Measurements from ENCODE around the gene C6orf89. TPM values are rescaled to one million over a fixed set of nuclear protein-coding genes. Genes with fewer than 3 reads are reported as not detected.

The C6orf89 gene
- total and polyA plus RNA-seq, 2 donors (not counting 1 experiment from before 2014, with no cell fraction given) = 47.1 to 66.7 TPM

- Histone ChIP-seq H3K4me3 (replicated peaks in 1 of 4; ENCODE audit: control extremely low read depth in 1 of 4, insufficient read depth in 1 of 4, low read depth in 3 of 4, low read length in 4 of 4) (no peak overlapping the region), H3K36me3 (ENCODE audit: control insufficient read depth, insufficient read depth, low read length) (peaks cover 10% of the 10 kb centered on the region), H3K9me3 (ENCODE audit: control insufficient read depth, insufficient read depth, low read depth, low read length) (no peaks in the 10 kb centered on the region), H3K27ac (ENCODE audit: insufficient read depth, low read length) (no peak overlapping the region), H3K79me2 (ENCODE audit: control insufficient read depth, insufficient read depth, low read length) (no peaks in the 10 kb centered on the region), H3K9ac (ENCODE audit: insufficient read depth, low read length) (no peak overlapping the region), H4K20me1 (ENCODE audit: control insufficient read depth, extremely low read depth, insufficient read depth, low read length) (no peaks in the 10 kb centered on the region), H3K4me1 (ENCODE audit: control insufficient read depth, extremely low read depth, insufficient read depth, low read length) (peaks cover 13% of the 10 kb centered on the region), H3K4me2 (ENCODE audit: extremely low read depth, insufficient read depth, low read length) (peak overlapping the region; percentile 30), H2AFZ (ENCODE audit: low read length) (no peak overlapping the region), H3K27me3 (ENCODE audit: control insufficient read depth, insufficient read depth, low read length) (no peaks in the 10 kb centered on the region)
- no peak for DNase-seq (ENCODE audit: low read depth in 2 of 2)
- no peak for TF ChIP-seq CTCF (conservative IDR thresholded peaks at IDR 0.05 in 1 of 2, IDR thresholded peaks at IDR 0.05 in 1 of 2; ENCODE audit: low read depth in 1 of 2, low read length in 2 of 2)
- no peak for TF ChIP-seq EZH2 (IDR thresholded peaks at IDR 0.05; ENCODE audit: low read length, missing control alignments)
These were observed 27.3 kb downstream of the C6orf89 start for GRCh38 chr6:36913082-36913481.

- H3K4me3 ChIP-seq (replicated peaks in 1 of 4; ENCODE audit: control extremely low read depth in 1 of 4, insufficient read depth in 1 of 4, low read depth in 3 of 4, low read length in 4 of 4) = no peak overlapping the region
- H3K36me3 ChIP-seq (ENCODE audit: control insufficient read depth, insufficient read depth, low read length) = peaks cover 10% of the 10 kb centered on the region
- peak; percentile 34 for DNase-seq (ENCODE audit: low read depth in 2 of 2)
- H3K79me2 ChIP-seq (ENCODE audit: control insufficient read depth, insufficient read depth, low read length) = no peaks in the 10 kb centered on the region
- no peaks in the 10 kb centered on the region for H3K9me3 ChIP-seq (ENCODE audit: control insufficient read depth, insufficient read depth, low read depth, low read length)
- no peak for TF ChIP-seq EZH2 (IDR thresholded peaks at IDR 0.05; ENCODE audit: low read length, missing control alignments)
- TF ChIP-seq CTCF (conservative IDR thresholded peaks at IDR 0.05 in 1 of 2, IDR thresholded peaks at IDR 0.05 in 1 of 2; ENCODE audit: low read depth in 1 of 2, low read length in 2 of 2) = peak; percentile 6 to 45
- no peaks in the 10 kb centered on the region for H4K20me1 ChIP-seq (ENCODE audit: control insufficient read depth, extremely low read depth, insufficient read depth, low read length)
- no peak overlapping the region for H3K27ac ChIP-seq (ENCODE audit: insufficient read depth, low read length)
- H2AFZ ChIP-seq (ENCODE audit: low read length) = no peak overlapping the region
- H3K9ac ChIP-seq (ENCODE audit: insufficient read depth, low read length) = no peak overlapping the region
- H3K27me3 ChIP-seq (ENCODE audit: control insufficient read depth, insufficient read depth, low read length) = no peaks in the 10 kb centered on the region
- peaks cover 15% of the 10 kb centered on the region for H3K4me1 ChIP-seq (ENCODE audit: control insufficient read depth, extremely low read depth, insufficient read depth, low read length)
- no peak overlapping the region for H3K4me2 ChIP-seq (ENCODE audit: extremely low read depth, insufficient read depth, low read length)
These were observed 28.6 kb downstream of the C6orf89 start for GRCh38 chr6:36914227-36914794.

- H2AFZ ChIP-seq (ENCODE audit: low read length) = no peak overlapping the region
- peaks cover 21% of the 10 kb centered on the region for H3K4me1 ChIP-seq (ENCODE audit: control insufficient read depth, extremely low read depth, insufficient read depth, low read length)
- no peaks in the 10 kb centered on the region for H3K79me2 ChIP-seq (ENCODE audit: control insufficient read depth, insufficient read depth, low read length)
- H3K9ac ChIP-seq (ENCODE audit: insufficient read depth, low read length) = no peak overlapping the region
- H3K9me3 ChIP-seq (ENCODE audit: control insufficient read depth, insufficient read depth, low read depth, low read length) = no peaks in the 10 kb centered on the region
- no peaks in the 10 kb centered on the region for H4K20me1 ChIP-seq (ENCODE audit: control insufficient read depth, extremely low read depth, insufficient read depth, low read length)
- no peak for DNase-seq (ENCODE audit: low read depth in 2 of 2)
- no peak overlapping the region for H3K4me3 ChIP-seq (replicated peaks in 1 of 4; ENCODE audit: control extremely low read depth in 1 of 4, insufficient read depth in 1 of 4, low read depth in 3 of 4, low read length in 4 of 4)
- H3K36me3 ChIP-seq (ENCODE audit: control insufficient read depth, insufficient read depth, low read length) = peaks cover 17% of the 10 kb centered on the region
- TF ChIP-seq CTCF (conservative IDR thresholded peaks at IDR 0.05 in 1 of 2, IDR thresholded peaks at IDR 0.05 in 1 of 2; ENCODE audit: low read depth in 1 of 2, low read length in 2 of 2) (no peak), EZH2 (IDR thresholded peaks at IDR 0.05; ENCODE audit: low read length, missing control alignments) (no peak)
- H3K4me2 ChIP-seq (ENCODE audit: extremely low read depth, insufficient read depth, low read length) = no peak overlapping the region
- no peaks in the 10 kb centered on the region for H3K27me3 ChIP-seq (ENCODE audit: control insufficient read depth, insufficient read depth, low read length)
- no peak overlapping the region for H3K27ac ChIP-seq (ENCODE audit: insufficient read depth, low read length)
These were observed 29.8 kb downstream of the C6orf89 start for GRCh38 chr6:36915599-36915998.

Measured in fibroblast of lung (primary cell).